ENCODE results near the gene NPC1. TPM values are rescaled to one million over a fixed set of nuclear protein-coding genes. Genes with fewer than 3 reads are reported as not detected.

The NPC1 gene
- polyA plus RNA-seq, 3 donors = 7.5 to 17.9 (median 17.7) TPM

- no peaks in the 10 kb centered on the region for H3K27me3 Mint-ChIP-seq (ENCODE audit: low read depth in 3 of 3)
- 3% methylated on average over 8 of the region's 14 CpGs for WGBS (ENCODE audit: insufficient coverage)
- intact Hi-C loops (cut with micrococcal nuclease) = no loop called here
- H4K20me1 ChIP-seq (ENCODE audit: insufficient read depth, low read length) = no peaks in the 10 kb centered on the region
- H3K36me3 Mint-ChIP-seq = peaks cover 7 to 8% of the 10 kb centered on the region in 2 donors
- H3K4me3 Mint-ChIP-seq = peak overlapping the region; percentile 75 to 87
- peak overlapping the region; percentile 87 to 96 (median 93) for H3K27ac Mint-ChIP-seq
- H2AFZ ChIP-seq (ENCODE audit: insufficient read depth, low read depth, low read length, poor library complexity, severe bottlenecking) = peak overlapping the region; percentile 70
- H3K79me2 ChIP-seq (ENCODE audit: insufficient read depth, low read length) = no peaks in the 10 kb centered on the region
- H3K27ac ChIP-seq (ENCODE audit: low read depth in 1 of 2, low read length in 2 of 2) = peak overlapping the region; percentile 65 to 77
- H3K4me1 ChIP-seq (ENCODE audit: control insufficient read depth in 1 of 2, insufficient read depth in 2 of 2, low read length in 2 of 2) = peaks cover 11 to 20% of the 10 kb centered on the region in 2 donors
- DNase-seq = peak; percentile 52 to 57 (median 53)
- no peak for TF ChIP-seq CTCF (IDR thresholded peaks at IDR 0.05)
- H3K4me3 ChIP-seq (replicated peaks in 1 of 3; ENCODE audit: low read depth in 2 of 3, low read length in 3 of 3) = peak overlapping the region; percentile 6 to 69 (median 45)
- H3K27me3 ChIP-seq (ENCODE audit: control insufficient read depth in 2 of 2, insufficient read depth in 2 of 2, low read length in 2 of 2) = no peaks in the 10 kb centered on the region
- peaks cover 27% of the 10 kb centered on the region for H3K4me1 Mint-ChIP-seq
- peak overlapping the region; percentile 34 for H3K9ac ChIP-seq (ENCODE audit: insufficient read depth, low read length, poor library complexity, severe bottlenecking)
- peaks cover 5 to 6% of the 10 kb centered on the region in 2 donors for H3K36me3 ChIP-seq (replicated peaks in 1 of 2; ENCODE audit: control insufficient read depth in 1 of 2, insufficient read depth in 2 of 2, low read length in 2 of 2)
- no peaks in the 10 kb centered on the region for H3K9me3 ChIP-seq (replicated peaks in 1 of 2; ENCODE audit: control insufficient read depth in 1 of 2, insufficient read depth in 1 of 2, low read length in 2 of 2)
- peaks cover 0 to 6% (median 3%) of the 10 kb centered on the region in 7 donors for H3K9me3 Mint-ChIP-seq
- peak overlapping the region; percentile 87 for H3K4me2 ChIP-seq (replicated peaks; ENCODE audit: extremely low read depth, low read length, poor library complexity, severe bottlenecking)
Observed at GRCh38 chr18:23487738-23488570, 98.4 kb downstream of the NPC1 start.

GRCh38 chr18:23485386-23485785 is 100.9 kb downstream of the NPC1 start:
- peaks cover 12 to 20% of the 10 kb centered on the region in 2 donors for H3K4me1 ChIP-seq (ENCODE audit: control insufficient read depth in 1 of 2, insufficient read depth in 2 of 2, low read length in 2 of 2)
- TF ChIP-seq CTCF (IDR thresholded peaks at IDR 0.05) = no peak
- H3K27ac Mint-ChIP-seq = no peak overlapping the region

More at GRCh38 chr18:23485386-23485785, 100.9 kb downstream of the NPC1 start:
- no peaks in the 10 kb centered on the region for H3K27me3 ChIP-seq (ENCODE audit: control insufficient read depth in 2 of 2, insufficient read depth in 2 of 2, low read length in 2 of 2)
- H2AFZ ChIP-seq (ENCODE audit: insufficient read depth, low read depth, low read length, poor library complexity, severe bottlenecking) = no peak overlapping the region
- H3K27me3 Mint-ChIP-seq (ENCODE audit: low read depth in 3 of 3) = no peaks in the 10 kb centered on the region
- peaks cover 27 to 30% of the 10 kb centered on the region in 2 donors for H3K36me3 Mint-ChIP-seq
- H3K9me3 ChIP-seq (replicated peaks in 1 of 2; ENCODE audit: control insufficient read depth in 1 of 2, insufficient read depth in 1 of 2, low read length in 2 of 2) = no peaks in the 10 kb centered on the region
- intact Hi-C loops (cut with micrococcal nuclease) = no loop called here
- H3K9ac ChIP-seq (ENCODE audit: insufficient read depth, low read length, poor library complexity, severe bottlenecking) = no peak overlapping the region
- peaks cover 24 to 31% of the 10 kb centered on the region in 2 donors for H3K36me3 ChIP-seq (replicated peaks in 1 of 2; ENCODE audit: control insufficient read depth in 1 of 2, insufficient read depth in 2 of 2, low read length in 2 of 2)
- H3K4me2 ChIP-seq (replicated peaks; ENCODE audit: extremely low read depth, low read length, poor library complexity, severe bottlenecking) = no peak overlapping the region
- no peaks in the 10 kb centered on the region for H3K79me2 ChIP-seq (ENCODE audit: insufficient read depth, low read length)
- H3K4me1 Mint-ChIP-seq = peaks cover 28% of the 10 kb centered on the region
- 100% methylated on average over 2 of the region's 7 CpGs for WGBS (ENCODE audit: insufficient coverage)
- H3K4me3 ChIP-seq (replicated peaks in 1 of 3; ENCODE audit: low read depth in 2 of 3, low read length in 3 of 3) = no peak overlapping the region
- no peak for DNase-seq
- peaks cover 0 to 1% (median 0%) of the 10 kb centered on the region in 7 donors for H3K9me3 Mint-ChIP-seq
- H4K20me1 ChIP-seq (ENCODE audit: insufficient read depth, low read length) = peaks cover 10% of the 10 kb centered on the region
- no peak overlapping the region for H3K4me3 Mint-ChIP-seq
- H3K27ac ChIP-seq (ENCODE audit: low read depth in 1 of 2, low read length in 2 of 2) = no peak overlapping the region

Measured in CD14-positive monocyte (primary cell).